T-helper 2 cell (primary cell): ENCODE results near the gene MYADML2.

Experiments
- DNase-seq, 5 experiments: peaks; one replicate each; pipeline versions ENCODE4 v3.0.0 to v3.0.0-alpha.2; 2012 to 2022

The MYADML2 gene

DNA sequence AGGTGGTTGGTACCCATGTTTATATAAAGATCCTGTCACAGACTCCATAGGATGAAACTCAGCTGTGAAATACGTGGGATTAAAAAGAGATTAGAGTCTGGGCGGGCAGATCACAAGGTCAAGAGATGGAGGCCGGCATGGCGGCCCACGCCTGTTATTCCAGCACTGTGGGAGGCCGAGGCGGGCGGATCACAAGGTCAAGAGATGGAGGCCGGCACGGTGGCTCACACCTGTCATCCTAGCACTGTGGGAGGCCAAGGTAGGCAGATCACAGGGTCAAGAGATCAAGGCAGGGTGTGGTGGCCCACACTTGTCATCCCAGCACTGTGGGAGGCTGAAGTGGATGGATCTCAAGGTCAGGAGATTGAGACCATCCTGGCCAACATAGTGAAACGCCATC lies 51.6 kb downstream of the MYADML2 start:
- DNase-seq = no peak

DNA sequence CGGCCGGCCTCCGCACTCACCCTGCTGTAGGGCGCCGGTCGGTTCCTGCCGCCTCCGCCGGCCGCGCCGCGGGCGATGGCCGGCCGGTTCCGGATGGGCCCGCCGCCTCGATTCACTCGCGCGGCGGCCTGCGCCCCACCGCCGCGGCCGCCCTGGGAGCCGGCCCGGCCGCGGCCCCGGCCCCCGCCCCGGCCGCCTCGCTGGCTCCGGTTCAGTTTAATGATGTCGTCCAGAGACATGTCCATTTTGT lies 55.8 kb downstream of the MYADML2 start:
- DNase-seq = no peak

DNA sequence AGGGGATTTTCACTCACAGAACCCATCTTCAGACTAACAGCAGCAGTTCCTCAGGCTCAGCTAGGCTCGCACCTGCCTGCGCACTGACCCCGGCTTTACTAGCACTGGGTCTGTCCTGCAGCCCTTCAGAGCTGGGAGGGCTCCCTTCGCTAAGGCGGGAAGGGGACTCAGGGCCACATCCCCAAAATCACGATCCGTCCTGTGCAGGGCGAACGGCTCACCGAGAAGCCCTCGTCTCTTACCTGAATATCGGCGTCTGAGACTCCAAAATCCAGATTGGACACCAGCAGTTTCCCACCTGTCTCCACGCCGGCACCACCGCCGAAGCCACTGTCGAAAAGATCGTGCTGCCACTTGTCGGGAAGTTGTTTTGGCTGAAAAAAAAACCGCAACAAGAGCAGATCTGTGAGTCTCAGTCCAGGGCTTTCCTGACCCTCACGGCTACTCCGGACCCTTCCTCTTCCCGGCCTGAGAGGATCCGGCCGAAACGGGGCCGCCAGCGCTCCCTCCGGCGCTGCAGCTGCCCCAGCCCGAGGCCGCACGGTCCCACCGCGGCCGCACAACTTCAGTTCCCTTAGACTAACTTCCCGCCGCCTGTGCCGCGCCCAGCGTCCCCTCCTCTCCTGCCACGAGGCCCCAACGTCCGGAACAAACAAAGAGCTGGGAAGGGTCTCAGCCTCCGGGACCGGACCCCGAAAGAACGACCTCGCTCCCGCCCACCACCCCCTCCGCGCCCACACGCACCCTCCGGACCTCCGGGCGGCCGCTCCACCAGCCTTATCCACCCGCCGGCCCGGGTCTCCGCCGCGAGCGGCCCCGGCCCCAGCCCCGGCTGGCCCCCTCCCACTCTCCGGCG lies 56.4 kb downstream of the MYADML2 start:
- peak in 1 of 5 experiments; percentile 50 for DNase-seq
